Measurements from ENCODE around the gene SUPV3L1. TPM values are rescaled to one million over a fixed set of nuclear protein-coding genes. Genes with fewer than 3 reads are reported as not detected.
A peak's percentile ranks its signal among the peaks of the same experiment; 100 is the strongest.

SUPV3L1 gene
- total and polyA plus RNA-seq, 4 donors, result 17.0 to 52.7 (median 23.2) TPM

- no peak overlapping the region for H3K9ac ChIP-seq (ENCODE audit: insufficient read depth in 1 of 2, low read length in 2 of 2)
- H3K27ac ChIP-seq (ENCODE audit: low read depth in 1 of 2, low read length in 1 of 2), result no peak overlapping the region
- H3K27me3 ChIP-seq (ENCODE audit: control insufficient read depth in 3 of 3, insufficient read depth in 3 of 3, low read length in 2 of 3), result no peaks in the 10 kb centered on the region
- H3K4me3 ChIP-seq, result no peak overlapping the region
- DNase-seq, result no peak
- WGBS, 2 donors, result 78 to 88% methylated on average over 2 of the region's 2 CpGs
- peaks cover 4 to 15% (median 7%) of the 10 kb centered on the region in 5 donors for H3K4me1 ChIP-seq (ENCODE audit: control insufficient read depth in 5 of 5, insufficient read depth in 5 of 5, low read length in 5 of 5)
- no peak for TF ChIP-seq CTCF (IDR thresholded peaks at IDR 0.05; ENCODE audit: control extremely low read depth, extremely low read depth)
- H3K36me3 ChIP-seq (ENCODE audit: control insufficient read depth in 4 of 4, insufficient read depth in 4 of 4, low read length in 4 of 4), result peaks cover 0 to 4% (median 0%) of the 10 kb centered on the region in 4 donors
- H3K9me3 ChIP-seq (ENCODE audit: control insufficient read depth in 4 of 4, insufficient read depth in 3 of 4, low read length in 3 of 4), result no peaks in the 10 kb centered on the region
- no peak for ATAC-seq (ENCODE audit: insufficient read depth, low FRiP score)
Measured at GRCh38 chr10:69176823-69177222, 3.2 kb upstream of the SUPV3L1 start.

- Histone ChIP-seq H3K27ac (ENCODE audit: low read depth in 1 of 2, low read length in 1 of 2) (peak overlapping the region in 1 of 2 donors; percentile 95), H3K27me3 (ENCODE audit: control insufficient read depth in 3 of 3, insufficient read depth in 3 of 3, low read length in 2 of 3) (no peaks in the 10 kb centered on the region), H3K36me3 (ENCODE audit: control insufficient read depth in 4 of 4, insufficient read depth in 4 of 4, low read length in 4 of 4) (peaks cover 0 to 7% (median 2%) of the 10 kb centered on the region in 4 donors), H3K9me3 (ENCODE audit: control insufficient read depth in 4 of 4, insufficient read depth in 3 of 4, low read length in 3 of 4) (no peaks in the 10 kb centered on the region), H3K9ac (ENCODE audit: insufficient read depth in 1 of 2, low read length in 2 of 2) (peak overlapping the region; percentile 99), H3K4me1 (ENCODE audit: control insufficient read depth in 5 of 5, insufficient read depth in 5 of 5, low read length in 5 of 5) (peaks cover 5 to 15% (median 7%) of the 10 kb centered on the region in 5 donors), H3K4me3 (peak overlapping the region; percentile 99)
- TF ChIP-seq CTCF (IDR thresholded peaks at IDR 0.05; ENCODE audit: control extremely low read depth, extremely low read depth), result no peak
- ATAC-seq (ENCODE audit: insufficient read depth, low FRiP score) (no peak), DNase-seq (no peak)
- WGBS, 2 donors, result 34 to 36% methylated on average over 21 of the region's 21 CpGs
Measured at GRCh38 chr10:69179089-69179742, 818 bp upstream of the SUPV3L1 start.

GRCh38 chr10:69180525-69181204, 631 bp downstream of the SUPV3L1 start:
- DNase-seq, result no peak
- no peak for TF ChIP-seq CTCF (IDR thresholded peaks at IDR 0.05; ENCODE audit: control extremely low read depth, extremely low read depth)

More at GRCh38 chr10:69180525-69181204, 631 bp downstream of the SUPV3L1 start:
- H3K4me1 ChIP-seq (ENCODE audit: control insufficient read depth in 5 of 5, insufficient read depth in 5 of 5, low read length in 5 of 5), result peaks cover 5 to 15% (median 7%) of the 10 kb centered on the region in 5 donors
- H3K9ac ChIP-seq (ENCODE audit: insufficient read depth in 1 of 2, low read length in 2 of 2), result peak overlapping the region; percentile 99
- no peaks in the 10 kb centered on the region for H3K9me3 ChIP-seq (ENCODE audit: control insufficient read depth in 4 of 4, insufficient read depth in 3 of 4, low read length in 3 of 4)
- peak overlapping the region; percentile 99 for H3K4me3 ChIP-seq
- H3K36me3 ChIP-seq (ENCODE audit: control insufficient read depth in 4 of 4, insufficient read depth in 4 of 4, low read length in 4 of 4), result peaks cover 0 to 7% (median 2%) of the 10 kb centered on the region in 4 donors
- no peaks in the 10 kb centered on the region for H3K27me3 ChIP-seq (ENCODE audit: control insufficient read depth in 3 of 3, insufficient read depth in 3 of 3, low read length in 2 of 3)
- H3K27ac ChIP-seq (ENCODE audit: low read depth in 1 of 2, low read length in 1 of 2), result peak overlapping the region; percentile 90 to 95
- ATAC-seq (ENCODE audit: insufficient read depth, low FRiP score), result peak; percentile 22
- 3 to 5% methylated on average over 29 of the region's 29 CpGs for WGBS, 2 donors
